PC-9 (cell line): ENCODE data around the gene DNAH2. TPM values are rescaled to one million over a fixed set of nuclear protein-coding genes. Genes with fewer than 3 reads are reported as not detected.
"Not testable (repeated sequence)": the region's sequence is repeated elsewhere in the genome, so short reads cannot be mapped to it uniquely, and the experiment has no call there.

Experiments
- BruUV-seq: library from RNA; stranded (reverse); fragments of 400-500 nt; replicated peaks from 2 replicates; lab custom pipeline; 2021; lab: Mats Ljungman, UMichigan
- CTCF ChIA-PET: fragments of 300-600 bp; sonication (Branson Sonifier 250); formaldehyde crosslinking; loops from one replicate; lab custom pipeline; 2022; ENCODE audit warnings: antibody characterized with exemption; lab: Charles Lee
- POLR2A ChIA-PET: fragments of 300-600 bp; sonication (Branson Sonifier 250); formaldehyde crosslinking; loops from one replicate; lab custom pipeline; 2022; ENCODE audit warnings: antibody characterized with exemption; ENCODE audit not compliant: unreplicated experiment; lab: Charles Lee
- DNase-seq, 2 experiments: peaks; one replicate each; pipeline versions ENCODE4 v3.0.0 to v3.0.0-alpha.2; 2015 to 2022; ENCODE audit warnings: mixed read lengths in 1 of 2
- H2AFZ ChIP-seq: fragments of 200-600 bp; sonication (generic); 2 replicates; pipeline ENCODE4 v1.8.1; 2017; ENCODE audit warnings: antibody characterized with exemption
- H3F3A ChIP-seq: fragments of 200-600 bp; sonication (generic); 2 replicates; pipeline ENCODE4 v1.8.1; 2017; ENCODE audit warnings: antibody characterized with exemption, mild to moderate bottlenecking, low read depth; ENCODE audit not compliant: insufficient read depth
- H3K27ac ChIP-seq: fragments of 200-600 bp; sonication (generic); 2 replicates; pipeline ENCODE4 v1.6.1; 2016; ENCODE audit warnings: mixed run types
- H3K27me3 ChIP-seq: fragments of 200-600 bp; sonication (generic); 2 replicates; pipeline ENCODE4 v1.6.1; 2016; ENCODE audit warnings: low read depth, mixed run types; ENCODE audit not compliant: insufficient read depth
- H3K36me3 ChIP-seq: fragments of 200-600 bp; sonication (generic); 2 replicates; pipeline ENCODE4 v1.6.1; 2016; ENCODE audit warnings: low read depth, mixed run types
- H3K4me1 ChIP-seq: fragments of 200-600 bp; sonication (generic); replicated peaks from 2 replicates; pipeline ENCODE4 v1.6.1; 2016; ENCODE audit warnings: mixed run types; ENCODE audit not compliant: insufficient read depth
- H3K4me2 ChIP-seq: fragments of 200-600 bp; sonication (generic); 2 replicates; pipeline ENCODE4 v1.6.1; 2017; ENCODE audit warnings: mixed run types
- H3K4me3 ChIP-seq: fragments of 200-600 bp; sonication (generic); 2 replicates; pipeline ENCODE4 v1.6.1; 2016; ENCODE audit warnings: mixed run types
- H3K79me2 ChIP-seq: fragments of 200-600 bp; sonication (generic); 2 replicates; pipeline ENCODE4 v1.6.1; 2017; ENCODE audit warnings: low read depth, mixed run types
- H3K9me2 ChIP-seq: fragments of 200-600 bp; sonication (generic); 2 replicates; pipeline ENCODE4 v1.8.1; 2017; ENCODE audit warnings: mild to moderate bottlenecking; ENCODE audit not compliant: insufficient read depth
- H3K9me3 ChIP-seq: fragments of 200-600 bp; sonication (generic); 2 replicates; pipeline ENCODE4 v1.8.1; 2016; ENCODE audit warnings: low read depth; ENCODE audit not compliant: insufficient read depth
- H4K20me1 ChIP-seq: fragments of 200-600 bp; sonication (generic); 2 replicates; pipeline ENCODE4 v1.8.1; 2017; ENCODE audit not compliant: insufficient read depth
- CTCF ChIP-seq: fragments of 200-600 bp; sonication (generic); conservative IDR thresholded peaks from 2 replicates; pipeline ENCODE4 v1.6.1; 2017; ENCODE audit warnings: mixed run types, antibody characterized with exemption, mild to moderate bottlenecking, moderate library complexity
- EZH2 ChIP-seq: fragments of 200-600 bp; sonication (generic); IDR thresholded peaks from 2 replicates; pipeline ENCODE4 v1.8.0; 2017; ENCODE audit warnings: antibody characterized with exemption, low read depth
- intact Hi-C: fragments of 100-400 bp; cut with micrococcal nuclease; formaldehyde crosslinking; loops from one replicate; pipeline ENCODE4 v1.10.0; 2022; ENCODE audit not compliant: unreplicated experiment
- total RNA-seq: library from RNA; stranded (reverse); gene quantifications from 2 replicates; pipeline ENCODE4 v1.2.3, GENCODE V29; 2021

Gene DNAH2
- total RNA-seq, 1 experiment from 2014 or later: 10.6 TPM

- Histone ChIP-seq H3K9me2 (no peaks in the 10 kb centered on the region), H2AFZ (no peak overlapping the region), H3K27me3 (no peaks in the 10 kb centered on the region), H3K36me3 (peaks cover 7% of the 10 kb centered on the region; the same call in 1 of the 2 replicates), H3K27ac (peak overlapping the region; percentile 95), H3K9me3 (no peaks in the 10 kb centered on the region), H3K4me3 (peak overlapping the region; percentile 39; the same call in 1 of the 2 replicates), H3F3A (peaks cover 34% of the 10 kb centered on the region), H3K4me2 (peak overlapping the region; percentile 83), H3K4me1 (peaks cover 43% of the 10 kb centered on the region), H4K20me1 (no peaks in the 10 kb centered on the region), H3K79me2 (no peaks in the 10 kb centered on the region)
- BruUV-seq: TSS peak; percentile 94
- TF ChIP-seq EZH2 (no peak), CTCF (no peak)
- peak; percentile 48 to 87 for DNase-seq
- POLR2A ChIA-PET: interaction anchor here (0.6 to 0.7 kb wide), 3 partner anchors 106 to 414 kb away, joined by 3 to 5 read pairs (median 4); partner anchors contain the start of gene TP53
- CTCF ChIA-PET: no interaction called here
- intact Hi-C loops: loop anchor here (5.0 kb wide), 1 partner anchor 42 kb away; no protein-coding TSS in a partner anchor
Measured at GRCh38 chr17:7809086-7809790, 91.7 kb downstream of the DNAH2 start.

- not testable (repeated sequence) for H3K36me3 ChIP-seq, H3K9me2 ChIP-seq, H4K20me1 ChIP-seq, H3K27me3 ChIP-seq, H3K79me2 ChIP-seq, H2AFZ ChIP-seq, H3K9me3 ChIP-seq
- CTCF ChIA-PET: interaction anchor here (0.7 kb wide), 1 partner anchor 1834 kb away, joined by 4 read pairs; no protein-coding TSS in a partner anchor
- Histone ChIP-seq H3K4me1 (peaks cover 43% of the 10 kb centered on the region), H3F3A (peaks cover 34% of the 10 kb centered on the region), H3K4me3 (peak overlapping the region; percentile 39; the same call in 1 of the 2 replicates), H3K27ac (peak overlapping the region; percentile 95), H3K4me2 (peak overlapping the region; percentile 83)
- POLR2A ChIA-PET: interaction anchor here (0.7 kb wide), 2 partner anchors 192 to 413 kb away, joined by 4 to 20 read pairs; no protein-coding TSS in a partner anchor
- intact Hi-C loops: loop anchor here (5.0 kb wide), 1 partner anchor 43 kb away; no protein-coding TSS in a partner anchor
- peak; percentile 44 to 62 for DNase-seq
- TSS peak; percentile 17 for BruUV-seq
Measured at GRCh38 chr17:7809791-7810343, 92.3 kb downstream of the DNAH2 start.

- no peaks in the 10 kb centered on the region for H3K27me3 ChIP-seq
- H3K4me2 ChIP-seq: no peak overlapping the region
- H3K4me1 ChIP-seq: peaks cover 43% of the 10 kb centered on the region
Measured at GRCh38 chr17:7811251-7811650, 93.7 kb downstream of the DNAH2 start.

More at GRCh38 chr17:7811251-7811650, 93.7 kb downstream of the DNAH2 start:
- no TSS peak for BruUV-seq
- DNase-seq: no peak
- H2AFZ ChIP-seq: no peak overlapping the region
- POLR2A ChIA-PET: no interaction called here
- H3K4me3 ChIP-seq: no peak overlapping the region
- CTCF ChIA-PET: no interaction called here
- H3F3A ChIP-seq: peaks cover 34% of the 10 kb centered on the region
- no peaks in the 10 kb centered on the region for H3K9me3 ChIP-seq
- TF ChIP-seq EZH2 (no peak), CTCF (no peak)
- no peaks in the 10 kb centered on the region for H3K79me2 ChIP-seq
- peak overlapping the region; percentile 95; the same call in 1 of the 2 replicates for H3K27ac ChIP-seq
- intact Hi-C loops: no loop called here
- no peaks in the 10 kb centered on the region for H4K20me1 ChIP-seq
- H3K9me2 ChIP-seq: no peaks in the 10 kb centered on the region
- H3K36me3 ChIP-seq: peaks cover 7% of the 10 kb centered on the region; the same call in 1 of the 2 replicates
